ENCODE data around the gene RASSF5. TPM values are rescaled to one million over a fixed set of nuclear protein-coding genes. Genes with fewer than 3 reads are reported as not detected.

The RASSF5 gene
- total RNA-seq, 1 experiment from 2014 or later = 2.1 TPM

GRCh38 chr1:206606867-206607266 lies 99.5 kb downstream of the RASSF5 start:
- Mint-ChIP-seq H3K4me3 (no peak overlapping the region), H3K27me3 (ENCODE audit: low read depth) (no peaks in the 10 kb centered on the region), H3K27ac (no peak overlapping the region), H3K36me3 (peaks cover 20% of the 10 kb centered on the region), H3K9me3 (no peaks in the 10 kb centered on the region), H3K4me1 (peaks cover 10% of the 10 kb centered on the region)
- DNase-seq (ENCODE audit: low spot score) = no peak
- POLR2A ChIA-PET = no interaction called here
- ATAC-seq = peak; percentile 73
- CTCF ChIA-PET = no interaction called here
- TF ChIP-seq CTCF (IDR thresholded peaks at IDR 0.05) (0 out of 2 replicates have a peak, but pooled peaks have one; percentile 12), FOXP4 (CRISPR knock-in tag; IDR thresholded peaks at IDR 0.05) (no peak)

- ATAC-seq = no peak
- peaks cover 19% of the 10 kb centered on the region for H3K36me3 Mint-ChIP-seq
- TF ChIP-seq CTCF (IDR thresholded peaks at IDR 0.05) (peak; percentile 67), MLX (CRISPR knock-in tag; IDR thresholded peaks at IDR 0.05) (no peak), ZNF512 (CRISPR knock-in tag; IDR thresholded peaks at IDR 0.05; ENCODE audit: borderline replicate concordance) (no peak)
- no peak overlapping the region for H3K27ac Mint-ChIP-seq
- H3K27me3 Mint-ChIP-seq (ENCODE audit: low read depth) = no peaks in the 10 kb centered on the region
- H3K9me3 Mint-ChIP-seq = no peaks in the 10 kb centered on the region
- ChIA-PET CTCF (interaction anchor here (0.6 to 2.5 kb wide), 2 partner anchors 56 to 64 kb away, joined by 3 to 11 read pairs; no protein-coding TSS in a partner anchor), POLR2A (no interaction called here)
- DNase-seq (ENCODE audit: low spot score) = peak; percentile 57
- no peak overlapping the region for H3K4me3 Mint-ChIP-seq
- peaks cover 12% of the 10 kb centered on the region for H3K4me1 Mint-ChIP-seq
Measured at GRCh38 chr1:206608108-206608698, 100.9 kb downstream of the RASSF5 start.

- peaks cover 12% of the 10 kb centered on the region for H3K4me1 Mint-ChIP-seq
- POLR2A ChIA-PET = no interaction called here
- H3K27me3 Mint-ChIP-seq (ENCODE audit: low read depth) = no peaks in the 10 kb centered on the region
- DNase-seq (ENCODE audit: low spot score) = no peak
- H3K9me3 Mint-ChIP-seq = no peaks in the 10 kb centered on the region
- TF ChIP-seq MLX (CRISPR knock-in tag; IDR thresholded peaks at IDR 0.05) = no peak
- no peak for TF ChIP-seq ZNF416 (CRISPR knock-in tag; IDR thresholded peaks at IDR 0.05)
- no peak for TF ChIP-seq PRRX2 (CRISPR knock-in tag; IDR thresholded peaks at IDR 0.05)
- TF ChIP-seq E2F5 (CRISPR knock-in tag; IDR thresholded peaks at IDR 0.05) = no peak
- TF ChIP-seq CBFB (CRISPR knock-in tag; IDR thresholded peaks at IDR 0.05; ENCODE audit: low read depth) = no peak
- no peak for TF ChIP-seq E2F1 (CRISPR knock-in tag; IDR thresholded peaks at IDR 0.05)
- H3K4me3 Mint-ChIP-seq = no peak overlapping the region
- peaks cover 10% of the 10 kb centered on the region for H3K36me3 Mint-ChIP-seq
- H3K27ac Mint-ChIP-seq = no peak overlapping the region
- ATAC-seq = no peak
- CTCF ChIA-PET = interaction anchor here (0.6 to 2.5 kb wide), 3 partner anchors 22 to 65 kb away, joined by 3 to 11 read pairs (median 3); no protein-coding TSS in a partner anchor
Measured at GRCh38 chr1:206609229-206609991, 102.1 kb downstream of the RASSF5 start.

All from WTC11 (cell line).